ENCODE measurements around the gene PTPRF.
"Not testable (repeated sequence)": the region's sequence is repeated elsewhere in the genome, so short reads cannot be mapped to it uniquely, and the experiment has no call there.

The PTPRF gene

DNA sequence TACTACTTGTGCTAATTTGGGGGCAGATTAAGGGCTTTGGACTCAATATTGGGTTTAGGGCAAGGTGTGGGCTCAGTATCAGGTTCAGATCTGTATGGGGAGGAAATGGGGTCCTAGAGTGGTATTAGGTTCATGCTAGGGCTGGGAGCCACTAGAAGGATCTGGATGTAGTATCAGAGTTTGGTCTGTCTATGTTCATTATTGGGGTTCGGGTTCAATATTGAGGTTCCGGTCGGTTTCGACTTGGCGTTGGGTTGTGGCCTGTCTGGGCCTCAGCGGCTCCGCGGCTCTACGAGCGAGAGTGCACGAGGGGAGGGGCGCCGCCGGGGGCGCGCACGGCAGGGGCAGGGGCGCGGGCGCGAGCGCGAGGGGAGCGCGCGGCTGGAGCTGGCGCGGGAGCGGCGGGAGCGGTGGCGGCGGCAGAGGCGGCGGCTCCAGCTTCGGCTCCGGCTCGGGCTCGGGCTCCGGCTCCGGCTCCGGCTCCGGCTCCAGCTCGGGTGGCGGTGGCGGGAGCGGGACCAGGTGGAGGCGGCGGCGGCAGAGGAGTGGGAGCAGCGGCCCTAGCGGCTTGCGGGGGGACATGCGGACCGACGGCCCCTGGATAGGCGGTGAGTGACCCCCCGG, at the start of gene PTPRF:
Gene PTPRF (plus strand): TSS at position 401 of the 624 bp plus-strand sequence. CDS start 14,193 bp downstream, outside the sequence.
- peak in 12 of 14 donors; percentile 28 to 80 (median 51) for DNase-seq

DNA sequence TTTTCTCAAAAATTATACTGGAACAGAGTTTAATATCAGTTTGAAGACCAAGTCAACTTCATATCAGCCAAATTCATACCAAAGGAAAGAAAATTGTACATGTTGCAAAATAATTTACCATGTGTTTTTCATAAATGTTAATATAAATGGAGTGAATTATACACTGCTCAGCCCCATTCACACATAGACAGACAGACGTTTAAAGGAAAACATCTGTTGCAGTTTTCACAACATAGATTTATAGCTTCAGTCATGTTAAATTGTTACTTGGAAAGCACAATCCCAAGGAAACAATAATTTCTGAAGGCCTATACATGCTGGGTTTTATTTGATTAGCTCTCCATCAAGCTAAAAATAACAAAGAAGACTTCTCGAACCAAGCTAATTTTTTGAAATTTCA, 49.2 kb upstream of the PTPRF start:
- DNase-seq = no peak

DNA sequence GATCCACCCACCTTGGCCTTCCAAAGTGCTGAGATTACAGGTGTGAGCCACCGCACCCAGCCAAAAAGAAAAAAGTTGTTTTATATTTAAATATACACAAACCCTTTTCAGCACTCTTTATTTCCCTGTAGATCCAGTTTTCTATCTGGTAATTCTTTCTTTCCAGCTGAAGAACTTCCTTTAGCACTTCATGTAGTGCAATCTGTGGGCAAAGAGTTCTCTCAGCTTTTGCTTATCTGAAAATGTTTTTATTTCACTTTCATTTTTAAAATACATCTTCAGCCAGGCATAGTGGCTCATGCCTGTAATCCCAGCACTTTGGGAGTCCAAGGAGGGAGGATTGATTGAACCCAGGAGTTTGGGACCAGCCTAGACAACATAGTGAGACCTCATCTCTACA, 48.5 kb upstream of the PTPRF start:
- DNase-seq = no peak

DNA sequence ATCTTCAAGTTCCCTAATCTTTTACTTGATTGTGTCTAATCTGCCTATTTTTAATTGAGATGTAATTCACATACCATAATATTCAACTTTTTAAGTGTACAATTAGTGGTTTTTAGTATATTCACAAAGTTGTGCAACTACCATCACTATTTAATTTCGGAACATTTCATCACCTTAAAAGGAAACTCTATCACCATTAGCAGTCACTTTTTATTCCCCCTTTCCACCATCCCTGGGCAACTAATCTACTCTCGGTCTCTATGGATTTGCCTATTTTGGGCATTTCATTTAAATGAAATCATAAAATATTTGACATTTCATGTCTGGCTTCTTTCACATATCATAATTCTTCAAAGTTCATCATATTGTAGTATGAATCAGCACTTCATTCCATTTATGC, 46.3 kb upstream of the PTPRF start:
- no peak for DNase-seq

DNA sequence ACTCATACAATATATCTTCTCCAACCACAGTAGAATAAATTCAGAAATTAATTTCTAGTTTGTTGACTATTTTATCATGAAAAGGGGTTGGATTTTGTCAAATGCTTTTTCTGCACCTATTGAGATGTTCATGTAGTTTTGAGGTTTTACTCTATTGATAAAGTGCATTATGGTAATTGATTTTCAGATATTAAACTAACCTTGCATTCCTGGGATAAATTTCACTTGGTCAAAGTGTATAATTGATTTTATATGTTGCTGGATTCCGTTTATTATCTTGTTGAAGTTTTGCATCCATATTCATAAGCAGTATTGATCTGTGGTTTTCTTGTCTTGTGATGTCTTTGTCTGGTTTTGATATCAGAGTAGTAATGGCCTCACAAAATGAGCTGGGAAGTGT, 42.5 kb upstream of the PTPRF start:
- no peak for DNase-seq

DNA sequence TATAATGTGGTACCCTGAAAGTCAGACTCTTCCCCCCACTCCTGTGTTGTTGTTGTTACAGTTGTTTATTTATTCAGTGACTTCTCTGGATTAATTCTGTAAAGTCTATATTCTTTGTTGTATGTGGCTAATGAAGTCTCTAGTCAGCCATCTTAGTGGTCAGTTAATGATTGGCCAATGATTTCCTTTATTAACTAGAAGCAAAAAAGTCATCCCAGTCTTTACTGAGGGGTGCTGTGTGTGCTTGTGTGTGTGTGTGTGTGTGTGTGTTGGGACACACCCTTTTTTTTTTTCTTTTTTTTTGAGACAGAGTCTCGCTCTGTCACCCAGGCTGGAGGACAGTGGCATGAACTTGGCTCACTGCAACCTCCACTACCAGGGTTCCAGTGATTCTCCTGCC, 39.6 kb upstream of the PTPRF start:
- DNase-seq = no peak

DNA sequence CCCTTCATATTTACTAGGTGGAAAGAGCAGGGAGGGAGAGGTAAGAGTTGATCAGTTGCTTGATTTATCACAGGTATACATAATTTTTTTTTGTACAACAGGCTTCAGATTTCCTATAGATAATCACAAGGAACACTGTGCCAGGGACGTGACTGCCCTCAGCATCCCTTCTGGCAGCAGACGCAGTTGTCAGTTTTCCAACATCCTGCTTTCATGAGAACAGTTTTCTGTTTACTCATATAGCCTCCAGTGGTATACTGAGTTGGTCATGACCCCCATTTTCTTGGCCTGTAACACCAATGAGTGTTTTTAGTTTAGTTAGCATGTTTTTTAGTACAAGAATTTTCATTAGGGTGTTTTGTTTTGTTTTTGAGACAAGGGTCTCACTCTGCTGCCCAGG, 37.9 kb upstream of the PTPRF start:
- no peak for DNase-seq

DNA sequence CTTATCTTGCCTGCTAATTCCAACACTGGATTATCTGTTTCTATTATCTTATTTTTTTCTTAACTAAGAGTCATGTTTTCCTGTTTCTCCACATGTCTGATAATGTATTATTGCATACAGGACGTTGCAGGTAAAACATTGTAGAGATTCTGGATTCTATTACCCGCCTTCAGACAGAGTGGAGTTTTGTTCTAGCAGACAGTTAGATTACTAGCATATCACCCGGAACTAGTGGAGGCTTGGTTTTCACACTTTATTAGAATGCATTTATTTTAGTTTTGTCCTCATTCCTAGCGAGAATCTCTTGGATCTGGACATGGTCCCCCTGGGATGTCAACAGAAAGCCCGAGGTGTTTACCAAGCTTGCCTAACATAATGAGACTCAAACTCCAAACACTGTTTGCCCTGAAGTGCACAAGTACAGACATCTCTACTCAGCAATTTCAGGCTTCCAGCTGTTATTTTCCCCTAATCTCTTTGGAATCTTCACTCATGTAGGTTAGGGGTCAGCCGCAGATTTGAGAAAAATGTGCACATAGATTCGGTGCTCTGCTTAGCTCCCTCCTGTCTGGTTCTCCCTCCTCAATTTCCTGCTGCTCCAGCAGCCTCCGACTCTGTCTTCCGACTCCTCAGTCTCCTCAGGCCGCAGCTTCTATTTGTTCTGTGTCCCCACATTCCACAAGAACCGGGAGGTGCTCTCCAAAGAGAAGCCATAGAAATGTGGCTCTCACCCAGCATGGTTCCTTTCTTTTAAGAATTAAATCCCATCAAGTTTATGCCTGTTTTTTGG, 36.8 kb upstream of the PTPRF start:
- DNase-seq = no peak

DNA sequence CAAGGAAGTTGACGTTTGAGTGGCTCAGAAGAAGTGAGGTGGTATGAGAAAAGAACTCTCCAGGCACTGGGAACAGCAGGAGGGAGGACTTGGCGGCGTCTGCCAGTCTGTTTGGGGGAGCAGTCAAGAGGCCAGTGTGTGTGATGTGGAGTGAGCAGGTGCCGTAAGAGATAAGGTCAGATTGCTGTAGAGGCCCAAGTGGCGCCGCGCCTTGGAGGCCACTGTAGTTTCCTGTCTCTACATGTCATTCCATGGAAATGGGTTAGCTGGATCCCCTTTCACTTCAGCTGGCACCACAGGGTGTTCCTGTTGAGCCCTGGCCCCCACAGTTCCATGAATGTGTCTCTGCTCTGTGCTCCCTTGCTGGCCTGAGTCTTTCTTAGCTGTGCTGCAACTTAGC, 35.5 kb upstream of the PTPRF start:
- no peak for DNase-seq

DNA sequence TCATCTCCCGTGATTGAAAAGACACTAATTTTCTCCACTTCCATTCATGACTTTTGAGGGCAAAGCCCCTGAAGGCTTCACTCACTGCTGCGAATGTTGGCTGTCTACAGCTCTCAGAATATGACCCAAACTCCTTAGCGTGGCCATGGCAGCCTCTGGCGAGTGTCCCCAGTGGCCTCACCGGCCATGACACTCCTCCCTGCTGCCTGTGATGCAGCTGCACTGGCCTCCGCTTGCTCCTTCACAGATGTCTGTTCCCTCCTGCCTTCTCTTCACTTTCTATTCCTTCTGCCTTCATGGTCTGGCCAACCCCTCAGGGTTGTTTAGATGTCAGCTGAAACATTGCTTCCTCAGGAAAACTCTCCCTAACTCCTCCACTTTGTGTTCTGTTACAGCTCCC, 30.8 kb upstream of the PTPRF start:
- DNase-seq = no peak

DNA sequence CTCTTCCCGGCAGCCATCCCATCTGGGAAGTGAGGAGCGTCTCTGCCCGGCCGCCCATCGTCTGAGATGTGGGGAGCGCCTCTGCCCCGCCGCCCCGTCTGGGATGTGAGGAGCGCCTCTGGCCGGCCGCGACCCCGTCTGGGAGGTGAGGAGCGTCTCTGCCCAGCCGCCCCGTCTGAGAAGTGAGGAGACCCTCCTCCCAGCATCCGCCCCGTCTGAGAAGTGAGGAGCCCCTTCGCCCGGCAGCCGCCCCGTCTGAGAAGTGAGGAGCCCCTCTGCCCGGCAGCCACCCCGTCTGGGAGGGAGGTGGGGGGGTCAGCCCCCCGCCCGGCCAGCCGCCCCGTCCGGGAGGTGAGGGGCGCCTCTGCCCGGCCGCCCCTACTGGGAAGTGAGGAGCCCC, 28.9 kb upstream of the PTPRF start:
- DNase-seq = not testable (repeated sequence)

DNA sequence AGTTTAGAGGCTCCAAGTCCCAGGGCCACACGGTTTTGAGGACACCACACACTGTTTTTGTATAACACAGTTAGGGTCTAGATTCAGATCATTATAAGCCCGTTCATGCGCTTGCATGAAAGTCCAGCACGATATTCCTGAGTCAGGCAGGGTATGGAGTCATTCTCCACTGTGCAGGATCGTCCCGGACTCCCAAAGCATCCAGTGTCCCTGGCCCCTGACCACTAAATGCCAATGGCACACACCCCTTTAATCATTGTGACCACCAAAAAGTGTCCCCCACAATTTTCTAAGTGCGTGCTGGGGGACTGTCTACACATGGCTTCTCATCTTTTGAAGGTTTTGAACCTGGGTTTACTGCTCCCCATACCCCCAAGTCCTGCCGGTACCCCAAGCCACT, 27.1 kb upstream of the PTPRF start:
- DNase-seq = no peak

DNA sequence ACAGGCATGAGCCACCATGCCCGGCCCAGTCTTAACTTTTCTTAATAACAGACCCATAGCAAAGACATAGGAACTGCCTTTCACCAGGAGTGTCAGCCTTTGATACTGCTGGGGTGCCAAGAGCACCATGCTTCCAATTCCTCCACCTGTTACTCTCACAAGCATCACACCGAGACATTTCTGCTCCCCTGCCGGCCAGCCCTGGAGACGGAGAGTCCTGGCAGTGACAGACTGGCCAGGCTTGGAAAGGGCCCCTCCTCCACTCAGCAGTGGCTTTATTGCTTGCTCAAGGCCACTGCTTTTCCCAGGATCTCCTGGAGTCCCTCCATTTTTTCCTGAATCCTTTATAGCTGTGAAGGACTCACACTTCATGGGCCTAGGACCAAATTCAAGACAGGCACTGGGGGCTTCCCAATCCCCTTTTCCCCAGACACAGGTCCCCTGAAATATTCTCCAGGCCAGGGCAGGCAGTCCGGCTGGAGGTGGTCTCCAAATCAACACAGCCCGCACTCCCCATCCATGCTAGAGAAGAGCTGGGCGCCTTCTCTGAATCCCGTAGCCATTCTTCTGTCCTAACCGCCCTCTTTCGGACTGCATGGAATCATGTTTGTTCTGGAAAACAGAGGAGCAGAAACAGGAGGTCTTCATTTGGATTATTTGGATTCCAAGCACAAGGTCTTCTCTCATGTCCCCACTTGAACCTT, 25.5 kb upstream of the PTPRF start:
- peak in 1 of 14 donors; percentile 28 for DNase-seq

DNA sequence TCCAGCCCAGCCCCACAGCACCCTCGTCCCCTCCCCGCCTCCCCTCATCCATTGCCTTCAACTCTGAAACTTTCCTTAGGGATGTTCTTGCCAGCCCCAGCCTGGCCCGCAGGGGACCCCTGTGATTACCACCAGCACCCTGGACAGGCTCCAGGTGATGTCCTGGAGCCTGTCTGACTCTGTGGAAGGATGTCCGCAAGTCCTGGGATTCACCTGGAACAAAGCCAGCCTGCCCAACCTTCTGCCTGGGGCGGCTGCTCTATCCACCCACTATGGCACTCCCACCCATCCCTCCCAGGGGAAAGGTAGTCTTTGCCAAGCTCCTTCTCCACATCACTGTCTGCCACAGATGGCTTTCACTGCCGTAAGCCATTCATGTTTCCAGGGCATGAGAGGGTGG, 24.4 kb upstream of the PTPRF start:
- no peak for DNase-seq

DNA sequence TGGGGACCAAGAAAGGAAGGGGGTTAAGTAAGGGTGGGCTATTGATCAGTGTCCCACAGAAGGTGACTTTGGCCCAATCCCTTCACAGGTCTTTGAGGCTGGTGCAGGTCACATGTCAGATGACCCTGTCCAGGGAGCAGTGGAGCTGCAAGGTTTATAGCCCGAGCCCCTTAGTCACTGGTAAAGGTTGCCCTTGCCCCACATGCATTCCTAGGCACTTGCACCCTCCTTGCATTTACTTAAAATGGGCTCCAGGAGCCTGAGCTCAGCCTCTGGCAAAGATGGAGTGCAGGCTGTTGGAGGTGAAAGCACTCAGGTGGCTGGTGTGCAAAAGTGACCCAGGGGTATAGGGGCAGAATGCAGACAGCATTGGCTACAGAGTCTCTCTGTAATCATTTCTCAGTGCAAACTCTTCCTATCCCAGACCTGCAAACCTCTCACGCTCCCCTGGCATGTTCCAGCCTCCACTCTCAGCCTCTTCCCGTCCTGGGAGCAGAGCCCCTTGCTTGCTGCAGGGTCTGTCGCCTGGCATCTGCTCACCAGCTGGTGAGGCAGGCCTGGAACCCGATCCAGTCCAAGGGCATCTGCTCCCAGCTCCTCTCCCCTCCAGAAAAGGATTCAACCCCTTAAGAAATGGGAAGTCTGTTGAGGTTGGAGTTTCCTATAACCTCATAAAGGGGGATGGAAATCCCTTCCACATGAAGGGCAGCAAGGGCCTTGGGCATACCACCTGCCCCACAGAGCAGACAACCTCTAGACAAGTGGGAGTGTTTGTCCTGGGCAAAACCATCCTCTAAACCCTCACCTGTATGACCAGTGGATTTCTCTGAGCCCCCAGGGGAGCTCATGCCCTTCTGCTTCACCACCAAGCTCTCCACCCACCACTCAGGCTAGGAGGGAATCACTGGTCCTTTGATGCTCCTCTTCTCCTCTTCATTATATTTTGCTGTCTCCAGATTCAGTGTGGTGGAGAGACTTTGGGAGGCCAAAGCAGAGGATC, 23.1 kb upstream of the PTPRF start:
- DNase-seq = no peak

DNA sequence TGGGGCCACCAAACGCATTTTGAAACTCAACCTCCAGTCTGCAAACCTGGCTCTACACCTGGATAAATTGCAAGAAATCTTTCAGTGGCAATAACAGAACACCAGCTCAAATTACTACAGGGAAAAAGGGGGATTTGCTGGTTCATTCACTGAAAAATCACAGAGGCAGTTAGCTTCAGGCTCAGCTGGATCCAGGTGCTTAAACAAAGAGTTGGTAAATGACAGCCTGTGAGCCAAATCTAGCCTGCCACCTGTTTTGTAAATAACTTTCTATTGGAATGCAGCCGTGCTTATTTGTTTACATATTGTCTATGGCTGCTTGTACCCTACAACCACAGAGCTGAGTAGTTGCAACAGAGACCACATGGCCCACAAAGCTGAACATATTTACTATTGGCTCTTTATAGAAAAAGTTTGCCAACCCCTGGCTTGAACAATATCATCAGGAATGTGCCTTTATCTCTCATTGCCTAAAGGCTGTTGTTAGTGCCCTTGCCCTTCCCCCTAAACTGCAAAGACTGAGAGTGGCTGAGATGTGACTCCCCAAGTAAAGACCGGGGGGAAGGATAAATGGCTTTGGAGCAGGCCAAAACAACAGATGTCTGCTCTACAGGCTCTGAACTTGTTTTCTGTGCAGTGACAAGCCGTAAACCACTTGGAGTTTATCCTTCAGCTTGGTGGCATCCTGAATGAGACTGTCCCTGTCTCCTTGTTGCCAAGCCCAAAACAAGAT, 21.5 kb upstream of the PTPRF start:
- peak in 1 of 14 donors; percentile 34 for DNase-seq

DNA sequence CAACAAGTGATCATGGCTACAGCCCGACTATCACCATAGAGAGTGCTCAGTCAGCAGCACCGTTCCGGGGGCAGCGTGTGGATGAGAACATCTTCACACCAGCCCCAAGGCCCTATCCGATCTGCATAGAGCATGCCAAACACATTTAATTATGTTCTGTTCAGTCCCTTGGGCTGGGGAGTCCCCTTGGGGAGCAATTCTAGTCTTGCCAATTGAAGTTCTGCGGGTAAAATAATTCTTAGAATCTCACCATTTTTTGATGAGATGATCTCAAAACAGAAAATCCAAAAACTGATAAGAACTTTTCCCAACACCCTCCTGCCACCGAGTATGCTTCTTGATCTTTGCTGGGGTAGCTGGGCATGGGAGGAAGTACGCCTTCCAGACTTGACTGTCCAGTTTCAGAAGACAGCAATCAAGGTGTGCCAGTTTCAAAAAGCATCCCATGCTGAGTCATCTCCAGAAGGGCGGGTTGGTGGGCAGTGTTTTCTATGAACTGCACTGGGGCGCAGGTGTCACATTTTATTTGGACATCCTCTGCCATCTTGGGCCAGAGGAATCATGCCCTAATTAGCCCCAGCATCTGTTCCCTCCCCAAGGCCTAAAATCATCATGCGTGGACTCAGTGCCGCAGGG, 20.8 kb upstream of the PTPRF start:
- no peak for DNase-seq

DNA sequence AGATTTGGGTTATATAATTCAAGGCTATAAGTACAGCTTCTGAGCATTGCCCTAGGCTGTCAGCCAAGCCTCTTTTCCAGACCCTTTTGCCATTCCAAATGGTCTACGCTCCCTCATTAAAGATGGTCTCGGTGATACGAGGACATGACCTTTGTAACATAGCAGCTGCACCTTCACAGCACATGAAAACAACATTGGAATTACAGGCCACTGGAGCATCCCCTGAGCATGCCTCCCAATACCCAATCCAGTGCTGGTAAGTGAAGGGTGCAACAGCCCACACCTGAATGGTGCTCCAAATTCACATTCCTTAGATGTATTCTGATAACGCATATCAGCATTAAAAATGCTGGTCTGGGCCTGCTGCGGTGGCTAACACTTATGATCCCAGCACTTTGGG, 20.1 kb upstream of the PTPRF start:
- no peak for DNase-seq

DNA sequence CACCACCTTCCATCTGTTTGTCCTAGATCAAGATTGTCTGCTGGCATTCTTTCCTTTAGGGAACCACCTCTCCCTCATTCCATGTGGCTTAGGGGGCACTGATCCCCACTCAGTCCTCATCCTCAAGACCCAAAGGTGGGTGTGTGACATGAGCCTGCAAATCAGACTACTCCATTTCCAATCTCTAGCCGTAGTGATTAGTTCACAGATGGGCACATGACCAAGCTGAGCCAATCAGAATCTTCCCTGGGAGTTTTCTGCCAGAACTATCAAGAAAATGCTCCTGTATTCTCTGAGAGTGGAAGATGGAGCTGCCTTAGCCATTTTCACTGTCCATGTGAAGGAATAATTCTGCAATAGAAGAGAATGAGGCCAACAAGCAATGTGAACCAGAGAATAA, 19.3 kb upstream of the PTPRF start:
- no peak for DNase-seq

DNA sequence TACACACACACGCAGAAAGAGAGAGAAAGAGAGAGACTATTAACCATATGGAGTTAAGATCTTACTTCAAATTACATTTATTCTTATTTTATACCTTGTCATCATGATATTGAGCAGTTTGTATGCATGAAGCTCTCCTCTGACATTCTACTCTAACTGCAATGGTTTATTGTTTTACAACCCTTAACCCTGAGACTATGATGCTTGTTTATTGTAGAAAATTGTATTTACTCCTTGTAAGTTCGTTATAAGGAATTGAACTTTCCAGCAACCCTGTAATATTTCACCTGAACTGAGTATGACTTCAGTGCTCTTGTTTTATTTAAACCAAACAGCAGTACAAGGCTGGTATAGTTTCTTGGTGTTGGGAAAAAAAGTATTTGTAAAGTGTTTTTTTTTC, 18.6 kb upstream of the PTPRF start:
- no peak for DNase-seq

DNA sequence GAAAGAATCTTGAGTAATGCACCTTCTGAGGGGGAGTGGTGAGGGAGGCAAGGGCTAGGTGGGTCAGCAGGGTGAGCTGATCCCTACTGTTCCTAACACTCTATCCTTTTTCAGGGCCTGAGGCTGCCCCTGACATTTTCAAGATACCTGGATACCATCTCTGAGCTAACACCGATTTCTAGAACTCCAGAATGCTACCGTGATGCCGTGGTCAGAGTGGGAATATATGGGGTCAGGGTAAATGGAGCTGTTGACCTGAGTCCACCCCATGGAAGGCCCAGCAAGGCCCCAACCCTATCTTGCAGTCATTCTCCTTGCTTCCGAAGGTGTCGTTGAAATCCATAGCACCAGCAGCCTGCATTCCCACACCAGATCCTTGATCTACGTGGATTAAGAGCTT, 18.0 kb upstream of the PTPRF start:
- DNase-seq = no peak
